ENCODE results near the gene RAD21L1.
"Not testable (repeated sequence)": the region's sequence is repeated elsewhere in the genome, so short reads cannot be mapped to it uniquely, and the experiment has no call there.

The RAD21L1 gene

DNA sequence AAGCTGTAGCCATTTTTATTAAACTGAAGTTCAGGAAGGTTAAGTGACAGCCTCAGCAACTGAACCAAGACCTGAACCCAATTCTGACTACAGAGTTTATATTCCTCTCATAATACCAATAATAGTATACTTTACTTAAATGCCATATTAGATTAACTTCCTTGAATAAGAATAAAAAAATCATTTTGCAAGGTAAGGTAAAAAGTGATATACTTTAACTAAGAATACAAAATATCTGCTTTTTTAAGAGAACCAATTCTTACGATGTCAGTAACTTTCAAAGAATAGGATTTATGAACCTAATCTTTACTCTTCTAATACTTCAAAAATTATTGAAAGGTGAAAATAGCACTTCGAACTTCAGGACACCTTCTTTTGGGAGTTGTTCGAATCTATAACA is 3.7 kb downstream of the RAD21L1 start:
- DNase-seq (ENCODE audit: low spot score): no peak

GRCh38 chr20:1232286-1233111 is 6.7 kb downstream of the RAD21L1 start:
- DNase-seq (ENCODE audit: low spot score): no peak

DNA sequence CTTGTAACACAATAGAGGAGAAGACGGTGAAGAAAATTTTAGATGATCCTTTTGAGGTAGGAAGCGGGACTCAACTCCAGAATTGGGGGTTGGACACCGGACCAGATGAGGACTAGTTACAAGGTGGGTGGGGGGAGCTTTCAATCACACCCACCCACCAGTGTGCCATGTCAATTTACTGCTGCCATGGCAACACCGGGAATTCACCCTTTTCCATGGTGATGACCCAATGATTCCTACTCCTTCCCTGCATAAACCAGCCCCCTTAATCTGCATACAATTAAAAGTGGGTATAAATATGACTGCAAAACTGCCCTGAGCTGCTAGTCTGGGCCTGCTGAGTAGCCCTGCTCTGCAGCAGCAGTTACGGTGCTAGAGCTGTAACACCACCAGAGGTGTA is 14.7 kb downstream of the RAD21L1 start:
- DNase-seq (ENCODE audit: low spot score): no peak

DNA sequence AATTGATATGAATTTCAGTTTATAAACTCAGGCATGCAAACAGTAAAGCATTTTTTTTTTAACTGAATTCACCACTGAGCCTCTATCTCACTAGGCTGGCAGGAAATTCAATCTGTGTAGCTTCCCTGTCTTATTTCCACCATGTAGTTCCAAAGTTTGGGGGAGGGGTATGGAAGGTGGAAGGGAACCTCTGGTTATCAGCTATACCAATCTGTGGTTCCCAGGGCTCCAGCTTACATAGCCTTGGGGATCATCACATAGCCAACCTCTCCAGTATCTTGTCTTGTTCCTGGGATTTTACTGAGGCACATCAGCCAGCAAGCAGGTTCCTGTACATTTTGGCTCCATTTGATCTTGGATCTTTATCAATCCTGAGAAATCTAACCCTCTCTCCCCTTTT is 15.6 kb downstream of the RAD21L1 start:
- no peak for DNase-seq (ENCODE audit: low spot score)

- no peak for DNase-seq (ENCODE audit: low spot score)
Measured at GRCh38 chr20:1242099-1242498, 16.3 kb downstream of the RAD21L1 start.

DNA sequence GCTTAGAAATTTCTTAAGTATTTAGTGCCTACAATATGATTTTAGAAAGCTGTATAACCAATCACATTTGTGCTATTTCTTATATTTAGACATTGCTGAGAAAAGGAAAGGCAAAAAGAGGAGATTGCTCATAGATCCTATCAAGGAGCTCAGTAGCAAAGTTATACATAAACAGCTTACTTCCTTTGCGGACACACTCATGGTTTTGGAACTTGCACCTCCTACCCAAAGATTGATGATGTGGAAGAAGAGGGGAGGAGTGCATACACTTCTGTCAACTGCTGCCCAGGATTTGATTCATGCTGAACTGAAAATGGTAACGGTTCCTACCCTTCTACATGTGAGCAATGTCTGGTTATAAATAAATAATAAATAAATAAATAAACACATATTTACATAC is 16.7 kb downstream of the RAD21L1 start:
- no peak for DNase-seq (ENCODE audit: low spot score)

DNA sequence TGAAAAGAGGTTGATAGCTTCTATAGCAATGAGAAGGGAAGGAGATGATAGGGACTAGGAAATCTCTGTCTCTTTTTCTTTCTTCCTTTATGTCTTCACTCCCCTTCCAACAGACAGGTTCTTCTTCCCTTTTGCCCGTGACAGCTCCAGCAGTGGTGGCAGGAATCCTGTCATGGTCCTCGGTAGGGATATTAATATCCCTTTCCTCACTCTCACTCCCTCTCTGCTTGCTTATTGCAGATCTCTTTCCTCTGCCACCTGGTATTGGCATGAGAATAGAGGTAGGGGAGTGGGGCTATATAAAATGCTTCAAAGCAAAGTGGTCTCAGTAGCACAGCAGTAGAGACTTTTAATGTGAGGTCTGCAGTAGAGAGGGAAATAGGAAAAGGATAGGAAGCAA is 19.7 kb downstream of the RAD21L1 start:
- no peak for DNase-seq (ENCODE audit: low spot score)

- no peak for DNase-seq (ENCODE audit: low spot score)
Measured at GRCh38 chr20:1247689-1248088, 21.8 kb downstream of the RAD21L1 start.

DNA sequence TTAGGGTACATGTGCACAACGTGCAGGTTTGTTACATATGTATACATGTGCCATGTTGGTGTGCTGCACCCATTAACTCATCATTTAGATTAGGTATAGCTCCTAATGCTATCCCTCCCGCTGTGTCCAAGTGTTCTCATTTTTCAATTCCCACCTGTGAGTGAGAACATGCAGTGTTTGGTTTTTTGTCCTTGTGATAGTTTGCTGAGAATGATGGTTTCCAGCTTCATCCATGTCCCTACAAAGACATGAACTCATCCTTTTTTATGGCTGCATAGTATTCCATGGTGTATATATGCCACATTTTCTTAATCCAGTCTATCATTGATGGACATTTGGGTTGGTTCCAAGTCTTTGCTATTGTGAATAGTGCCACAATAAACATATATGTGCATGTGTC is 24.4 kb downstream of the RAD21L1 start:
- not testable (repeated sequence) for DNase-seq (ENCODE audit: low spot score)

GRCh38 chr20:1252416-1252815 is 26.6 kb downstream of the RAD21L1 start:
- DNase-seq (ENCODE audit: low spot score): no peak

- DNase-seq (ENCODE audit: low spot score): no peak
Measured at GRCh38 chr20:1254254-1254653, 28.4 kb downstream of the RAD21L1 start.

DNA sequence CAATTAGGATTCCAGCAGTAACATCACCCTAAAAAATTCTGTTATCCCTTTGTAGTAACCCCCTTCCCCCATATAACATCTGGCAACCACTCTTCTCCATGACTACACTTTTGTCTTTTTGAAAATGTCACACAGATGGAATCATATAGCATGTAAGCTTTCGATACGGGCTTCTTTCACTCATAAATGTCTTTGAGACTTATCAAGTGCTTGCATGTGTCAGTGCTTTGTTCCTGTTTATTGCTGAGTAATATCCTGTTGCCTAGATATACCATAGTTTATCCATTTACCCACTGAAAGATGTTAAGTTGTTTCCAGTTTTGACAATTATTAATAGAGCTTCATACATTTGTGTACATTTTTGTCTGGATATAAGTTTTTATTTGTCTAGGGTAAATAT is 29.8 kb downstream of the RAD21L1 start:
- DNase-seq (ENCODE audit: low spot score): no peak

GRCh38 chr20:1263853-1264252 is 38.0 kb downstream of the RAD21L1 start:
- DNase-seq (ENCODE audit: low spot score): no peak

- no peak for DNase-seq (ENCODE audit: low spot score)
Measured at GRCh38 chr20:1264727-1265126, 38.9 kb downstream of the RAD21L1 start.

DNA sequence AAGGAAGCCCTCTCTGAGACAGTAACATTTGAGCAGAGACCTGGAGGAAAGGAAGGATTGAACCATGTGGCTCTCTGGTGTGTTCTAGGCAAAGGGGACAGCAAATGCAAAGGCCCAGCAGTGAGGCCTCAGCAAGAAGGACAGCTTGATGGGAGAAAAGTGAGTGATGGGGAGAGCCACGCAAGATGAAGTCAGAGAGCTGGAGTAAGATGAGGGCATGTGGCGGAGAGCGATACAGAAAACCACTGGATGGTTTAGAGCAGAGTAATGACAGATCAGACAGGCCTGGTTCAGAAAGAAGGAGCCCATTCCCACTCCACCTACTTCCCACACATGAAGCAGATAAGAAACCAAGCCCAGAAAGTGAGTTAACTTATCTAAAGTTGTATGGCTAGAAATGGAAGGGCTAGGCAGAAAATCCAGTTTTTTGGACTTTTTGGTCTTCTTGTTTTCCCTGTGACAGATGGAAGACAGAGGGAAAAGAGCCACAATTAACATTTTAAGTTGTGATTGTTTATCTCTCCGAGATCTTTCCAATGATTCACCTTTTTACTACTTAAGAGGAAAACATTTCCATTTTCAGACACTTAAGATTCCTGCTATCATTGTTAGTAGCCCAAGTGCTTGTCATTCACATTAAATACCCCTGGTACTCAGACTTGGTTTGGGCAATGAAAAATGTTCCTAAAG is 39.5 kb downstream of the RAD21L1 start:
- DNase-seq (ENCODE audit: low spot score): no peak

DNA sequence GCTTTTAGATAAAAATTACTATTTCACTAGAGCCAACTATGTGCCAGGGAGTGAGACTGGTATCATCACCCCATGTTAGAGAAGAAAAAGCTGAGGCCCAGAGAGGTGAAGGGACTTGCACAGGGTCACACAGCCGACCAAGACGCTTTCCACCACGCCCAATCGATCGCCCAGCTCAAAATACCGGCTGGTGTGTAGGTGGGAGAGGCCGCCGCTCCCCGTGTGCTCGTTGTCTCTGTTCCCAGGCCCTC is 40.0 kb downstream of the RAD21L1 start:
- DNase-seq (ENCODE audit: low spot score): peak; percentile 32

DNA sequence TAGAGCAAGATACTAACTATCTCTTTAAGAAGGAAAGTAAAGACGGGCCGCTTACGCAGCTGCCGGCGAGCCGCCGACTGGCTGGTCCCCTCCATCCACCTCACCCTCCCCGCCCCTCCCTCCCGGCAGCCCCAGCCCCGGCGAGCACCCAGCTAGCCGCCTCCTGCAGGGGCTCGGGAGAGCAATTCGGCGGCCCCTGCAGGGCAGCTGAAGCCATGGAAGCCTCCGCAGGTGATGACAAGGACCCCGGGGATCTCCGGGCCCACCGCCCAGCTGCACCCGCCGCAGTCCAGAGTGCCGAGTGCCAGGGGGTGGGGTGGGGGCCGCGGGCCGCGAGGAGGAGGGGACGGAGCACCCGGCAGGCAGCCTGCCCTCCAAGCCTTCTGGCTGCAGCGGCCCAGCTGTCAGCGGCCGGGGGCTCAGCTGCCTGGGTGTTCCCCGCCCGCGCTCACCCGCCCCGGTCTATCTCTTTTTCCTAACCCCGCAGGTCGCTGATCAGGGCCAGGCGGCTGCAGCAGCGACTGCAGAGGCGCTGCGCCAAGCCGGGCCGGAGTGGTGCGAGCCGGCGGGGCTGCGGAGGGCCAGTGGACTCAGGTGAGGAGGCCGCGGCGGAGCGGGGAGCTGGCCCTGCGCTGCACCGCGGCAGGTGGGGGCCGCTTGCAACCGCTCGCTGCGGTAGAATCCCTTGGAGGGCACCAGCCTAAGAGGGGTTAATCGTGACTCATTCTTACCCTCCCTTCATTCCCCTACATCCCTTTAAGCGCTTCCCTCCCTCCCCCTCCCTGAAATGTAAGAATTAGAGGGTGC is 40.5 kb downstream of the RAD21L1 start, which contains the start of gene SNPH:
TSS of gene SNPH (plus strand) at position 128 of the 807 bp plus-strand sequence. CDS start 29,946 bp downstream, outside the sequence.
- DNase-seq (ENCODE audit: low spot score): no peak

DNA sequence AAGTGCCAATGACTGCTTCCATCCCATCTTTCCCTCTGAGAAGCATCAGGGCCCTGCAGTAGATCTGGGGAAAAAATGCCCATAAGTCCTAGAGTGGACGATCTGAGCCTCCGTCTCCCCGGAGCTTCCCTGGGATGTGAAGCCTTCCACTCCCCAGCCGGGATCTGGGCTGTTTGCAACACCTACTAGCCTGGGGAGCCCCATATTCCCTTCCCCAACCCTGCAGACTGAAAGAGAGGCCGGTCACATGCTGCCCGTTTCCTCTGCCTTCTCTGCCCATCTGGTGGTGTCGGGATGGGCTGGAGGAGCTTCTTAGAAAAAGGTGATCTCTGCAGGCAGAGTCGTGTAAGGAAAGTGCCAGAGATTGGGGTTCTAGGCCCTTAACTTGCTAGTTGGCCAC is 41.3 kb downstream of the RAD21L1 start:
- no peak for DNase-seq (ENCODE audit: low spot score)

- DNase-seq (ENCODE audit: low spot score): no peak
Measured at GRCh38 chr20:1267809-1268374, 42.0 kb downstream of the RAD21L1 start.

DNA sequence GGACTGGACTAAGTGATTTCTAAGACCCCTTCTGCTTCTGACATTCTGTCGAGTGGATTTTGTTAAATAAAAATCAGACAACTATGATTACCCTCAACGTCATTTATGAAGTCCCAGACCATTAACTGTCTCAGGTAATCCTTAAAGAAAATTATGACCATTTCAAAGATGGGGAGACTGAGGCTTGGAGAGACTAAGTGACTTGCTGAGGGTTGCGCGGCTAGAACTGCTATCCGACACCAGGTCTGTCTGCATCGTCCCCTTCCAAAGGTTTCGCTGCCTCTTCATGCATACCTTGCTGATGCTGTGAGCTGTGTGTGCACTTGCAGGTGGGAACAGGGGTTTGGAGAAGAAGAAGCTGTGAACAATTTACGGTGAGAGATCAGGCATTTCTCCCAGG is 43.4 kb downstream of the RAD21L1 start:
- DNase-seq (ENCODE audit: low spot score): no peak

GRCh38 chr20:1269850-1270249 is 44.0 kb downstream of the RAD21L1 start:
- no peak for DNase-seq (ENCODE audit: low spot score)

- no peak for DNase-seq (ENCODE audit: low spot score)
Measured at GRCh38 chr20:1272368-1273100, 46.7 kb downstream of the RAD21L1 start.

Data from LoVo (cell line).